HepG2 (cell line): ENCODE results near the gene KCNQ2. TPM values are rescaled to one million over a fixed set of nuclear protein-coding genes. Genes with fewer than 3 reads are reported as not detected.

Experiments
- ATAD3A ChIP-seq: sonication (generic); formaldehyde crosslinking; IDR thresholded peaks from 2 replicates; pipeline ENCODE4 v1.4.0; 2020; ENCODE audit warnings: missing genetic modification reagents
- ATRX ChIP-seq: sonication (generic); formaldehyde crosslinking; IDR thresholded peaks from 2 replicates; pipeline ENCODE4 v1.4.0; 2020; ENCODE audit warnings: missing genetic modification reagents, borderline replicate concordance
- CCAR2 ChIP-seq: fragments of 200-400 bp; formaldehyde crosslinking; optimal IDR thresholded peaks from 2 replicates; pipeline ENCODE3; 2018; ENCODE audit warnings: low read depth, mild to moderate bottlenecking, low read length, moderate library complexity
- ISL2 ChIP-seq: sonication (generic); formaldehyde crosslinking; IDR thresholded peaks from 2 replicates; pipeline ENCODE4 v1.5.0; 2020; ENCODE audit warnings: missing genetic modification reagents
- KMT2A ChIP-seq: sonication (generic); formaldehyde crosslinking; IDR thresholded peaks from 2 replicates; pipeline ENCODE4 v1.4.0; 2020; ENCODE audit warnings: missing genetic modification reagents
- NCOR1 ChIP-seq: fragments of 200-600 bp; sonication (generic); IDR thresholded peaks from 2 replicates; pipeline ENCODE4 v1.7.0; 2017; ENCODE audit warnings: antibody characterized with exemption, low read length, borderline replicate concordance
- NFKB2 ChIP-seq: sonication (generic); formaldehyde crosslinking; IDR thresholded peaks from 2 replicates; pipeline ENCODE4 v1.4.0; 2020; ENCODE audit warnings: missing genetic modification reagents, borderline replicate concordance
- NR3C1 ChIP-seq: sonication (generic); formaldehyde crosslinking; IDR thresholded peaks from 2 replicates; pipeline ENCODE4 v1.4.0; 2020; ENCODE audit warnings: missing genetic modification reagents
- PAWR ChIP-seq: sonication (generic); formaldehyde crosslinking; IDR thresholded peaks from 2 replicates; pipeline ENCODE4 v1.4.0; 2020; ENCODE audit warnings: missing genetic modification reagents, mild to moderate bottlenecking, borderline replicate concordance
- PITX1 ChIP-seq: sonication (generic); formaldehyde crosslinking; IDR thresholded peaks from 2 replicates; pipeline ENCODE4 v1.5.1; 2020; ENCODE audit warnings: mild to moderate bottlenecking, missing genetic modification reagents
- RXRB ChIP-seq: IDR thresholded peaks from 2 replicates; pipeline ENCODE4 v1.6.1; 2016; ENCODE audit warnings: borderline replicate concordance, missing genetic modification reagents, missing compliant biosample characterization
- WIZ ChIP-seq: sonication (generic); formaldehyde crosslinking; IDR thresholded peaks from 2 replicates; pipeline ENCODE4 v1.5.1; 2020; ENCODE audit warnings: mild to moderate bottlenecking, missing genetic modification reagents
- YY1 ChIP-seq: IDR thresholded peaks from 2 replicates; pipeline ENCODE4 v1.6.1; 2011; ENCODE audit warnings: low read length, low read depth, moderate library complexity, mild to moderate bottlenecking; ENCODE audit not compliant: insufficient read depth, insufficient replicate concordance
- ZNF143 ChIP-seq: sonication (generic); formaldehyde crosslinking; IDR thresholded peaks from 2 replicates; pipeline ENCODE4 v1.4.0; 2020; ENCODE audit warnings: missing genetic modification reagents
- ZNF180 ChIP-seq: sonication (generic); formaldehyde crosslinking; IDR thresholded peaks from 2 replicates; pipeline ENCODE4 v1.4.0; 2020; ENCODE audit warnings: low read depth, missing genetic modification reagents, borderline replicate concordance
- ZNF253 ChIP-seq: sonication (generic); formaldehyde crosslinking; IDR thresholded peaks from 2 replicates; pipeline ENCODE4 v1.8.0; 2022; ENCODE audit warnings: mild to moderate bottlenecking, missing genetic modification reagents, borderline replicate concordance
- ZNF260 ChIP-seq: sonication (generic); formaldehyde crosslinking; IDR thresholded peaks from 2 replicates; pipeline ENCODE4 v1.4.0; 2020; ENCODE audit warnings: missing genetic modification reagents, low read depth, mild to moderate bottlenecking, borderline replicate concordance
- ZNF430 ChIP-seq: sonication (generic); formaldehyde crosslinking; IDR thresholded peaks from 2 replicates; pipeline ENCODE4 v1.9.0; 2021; ENCODE audit warnings: mild to moderate bottlenecking, missing genetic modification reagents
- ZNF44 ChIP-seq: sonication (generic); formaldehyde crosslinking; IDR thresholded peaks from 2 replicates; pipeline ENCODE4 v1.5.1; 2020; ENCODE audit warnings: mild to moderate bottlenecking, missing genetic modification reagents
- ZNF501 ChIP-seq: sonication (generic); formaldehyde crosslinking; IDR thresholded peaks from 2 replicates; pipeline ENCODE4 v1.5.1; 2020; ENCODE audit warnings: mild to moderate bottlenecking, moderate library complexity, missing genetic modification reagents
- ZNF572 ChIP-seq: sonication (generic); formaldehyde crosslinking; IDR thresholded peaks from 2 replicates; pipeline ENCODE4 v1.5.1; 2020; ENCODE audit warnings: mild to moderate bottlenecking, missing genetic modification reagents
- ZSCAN29 ChIP-seq: sonication (generic); formaldehyde crosslinking; conservative IDR thresholded peaks from 2 replicates; pipeline ENCODE4 v1.4.0; 2020; ENCODE audit warnings: mild to moderate bottlenecking, missing genetic modification reagents
- polyA plus RNA-seq, 8 experiments: library from polyadenylated mRNA; depleted of rRNA in 3 of 8; stranded (reverse) in 7 of 8; unstranded in 1 of 8; fragments of >200 nt; fragmentation: Illumina TruSeq in 4 of 8; extraction: Trizol in 4 of 8; gene quantifications; 2 replicates each; pipeline versions ENCODE4 v1.2.1 to v1.2.3, GENCODE V29; 2011 to 2016; ENCODE audit warnings: low read depth in 4 of 8, missing spikeins in 1 of 8, mixed read lengths in 1 of 8; ENCODE audit not compliant: insufficient read depth in 1 of 8
- total RNA-seq, 5 experiments: library from RNA; depleted of rRNA; stranded (reverse); fragments of >200 nt; fragmentation: Illumina TruSeq; extraction: Trizol; gene quantifications; 2 replicates each; pipeline ENCODE4 v1.2.3, GENCODE V29; 2016; ENCODE audit warnings: low read depth in 1 of 5
- TF ChIP-seq, protein P1 (sequence below): IDR thresholded peaks from 2 replicates; pipeline ENCODE4 v1.6.1; 2016
- TF ChIP-seq, protein P2 (sequence below): sonication (generic); formaldehyde crosslinking; IDR thresholded peaks from 2 replicates; pipeline ENCODE4 v1.4.0; 2020; ENCODE audit warnings: missing genetic modification reagents, mild to moderate bottlenecking, borderline replicate concordance
- TF ChIP-seq, protein P3 (sequence below): sonication (generic); formaldehyde crosslinking; IDR thresholded peaks from 2 replicates; pipeline ENCODE4 v1.5.0; 2020; ENCODE audit warnings: missing genetic modification reagents

The KCNQ2 gene
- total and polyA plus RNA-seq, 2 of the 13 experiments (the other 11 are each of a cell fraction or from before 2014, with no cell fraction given): not detected

DNA sequence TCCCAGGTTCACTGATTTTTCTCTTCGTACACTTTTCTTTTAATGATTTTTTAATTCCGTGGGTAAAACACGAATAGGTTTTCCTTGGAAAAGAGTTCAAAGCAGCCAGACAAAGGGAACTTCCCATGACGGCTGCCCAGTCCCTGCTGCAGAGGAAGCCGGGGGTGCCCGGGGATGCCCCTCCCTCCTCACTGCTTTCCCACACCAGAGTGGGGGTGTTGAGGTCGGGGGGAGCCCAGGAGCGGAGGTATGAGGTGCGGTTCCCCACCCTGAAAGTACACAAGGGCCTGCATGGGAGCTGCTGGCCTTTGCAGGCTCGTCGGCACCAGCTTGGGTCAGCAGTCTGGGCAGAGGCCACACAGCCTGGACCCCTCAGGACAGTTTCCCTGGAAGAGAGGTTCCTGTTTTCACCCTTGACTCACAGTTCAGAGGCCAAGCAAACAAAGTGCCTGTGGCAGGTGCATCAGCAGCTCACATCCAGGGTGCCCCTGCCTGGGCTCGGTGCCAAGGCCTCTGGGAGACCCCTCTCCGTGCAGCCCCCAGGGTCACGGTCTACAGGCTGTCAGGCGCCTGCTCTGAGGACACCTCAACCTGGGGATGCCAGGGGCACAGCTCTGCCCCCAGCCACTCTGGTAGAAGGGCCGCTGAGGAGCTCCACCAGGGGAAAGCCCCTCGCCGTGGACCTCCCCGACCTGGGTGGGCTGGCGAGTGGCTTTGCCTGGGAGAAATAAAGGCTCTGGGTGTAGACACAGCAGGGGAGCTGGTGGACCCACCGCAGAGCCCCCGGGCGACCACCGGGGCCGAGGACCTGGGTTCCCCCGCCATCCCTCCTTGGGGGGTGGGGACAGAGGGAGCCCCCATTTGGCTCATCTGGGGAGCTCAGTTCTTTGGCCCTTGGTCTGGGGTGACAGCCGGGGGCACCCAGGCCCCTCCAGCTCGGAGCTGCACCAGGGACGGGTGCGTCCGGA lies 95.9 kb downstream of the KCNQ2 start (continued):
- TF ChIP-seq, protein P1, sequence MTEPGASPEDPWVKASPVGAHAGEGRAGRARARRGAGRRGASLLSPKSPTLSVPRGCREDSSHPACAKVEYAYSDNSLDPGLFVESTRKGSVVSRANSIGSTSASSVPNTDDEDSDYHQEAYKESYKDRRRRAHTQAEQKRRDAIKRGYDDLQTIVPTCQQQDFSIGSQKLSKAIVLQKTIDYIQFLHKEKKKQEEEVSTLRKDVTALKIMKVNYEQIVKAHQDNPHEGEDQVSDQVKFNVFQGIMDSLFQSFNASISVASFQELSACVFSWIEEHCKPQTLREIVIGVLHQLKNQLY (CRISPR knock-in tag): no peak
- TF ChIP-seq ATAD3A (no peak), CCAR2 (no peak), PAWR (CRISPR knock-in tag) (no peak), NFKB2 (no peak; the same call in 1 of the 2 replicates), ZNF501 (0 out of 2 replicates have a peak, but pooled peaks have one; percentile 31), ATRX (CRISPR knock-in tag) (no peak), NCOR1 (no peak), ZNF44 (CRISPR knock-in tag) (no peak), ZNF143 (CRISPR knock-in tag) (no peak), ZNF180 (CRISPR knock-in tag) (no peak), RXRB (CRISPR knock-in tag) (no peak), ISL2 (CRISPR knock-in tag) (no peak), ZNF572 (CRISPR knock-in tag) (no peak), ZNF260 (CRISPR knock-in tag) (no peak), ZNF253 (CRISPR knock-in tag) (no peak), WIZ (CRISPR knock-in tag) (no peak), KMT2A (CRISPR knock-in tag) (no peak), YY1 (no peak), ZSCAN29 (CRISPR knock-in tag) (no peak), ZNF430 (CRISPR knock-in tag) (no peak), NR3C1 (CRISPR knock-in tag) (no peak), PITX1 (CRISPR knock-in tag) (no peak; the same call in 1 of the 2 replicates)
- TF ChIP-seq, protein P2, sequence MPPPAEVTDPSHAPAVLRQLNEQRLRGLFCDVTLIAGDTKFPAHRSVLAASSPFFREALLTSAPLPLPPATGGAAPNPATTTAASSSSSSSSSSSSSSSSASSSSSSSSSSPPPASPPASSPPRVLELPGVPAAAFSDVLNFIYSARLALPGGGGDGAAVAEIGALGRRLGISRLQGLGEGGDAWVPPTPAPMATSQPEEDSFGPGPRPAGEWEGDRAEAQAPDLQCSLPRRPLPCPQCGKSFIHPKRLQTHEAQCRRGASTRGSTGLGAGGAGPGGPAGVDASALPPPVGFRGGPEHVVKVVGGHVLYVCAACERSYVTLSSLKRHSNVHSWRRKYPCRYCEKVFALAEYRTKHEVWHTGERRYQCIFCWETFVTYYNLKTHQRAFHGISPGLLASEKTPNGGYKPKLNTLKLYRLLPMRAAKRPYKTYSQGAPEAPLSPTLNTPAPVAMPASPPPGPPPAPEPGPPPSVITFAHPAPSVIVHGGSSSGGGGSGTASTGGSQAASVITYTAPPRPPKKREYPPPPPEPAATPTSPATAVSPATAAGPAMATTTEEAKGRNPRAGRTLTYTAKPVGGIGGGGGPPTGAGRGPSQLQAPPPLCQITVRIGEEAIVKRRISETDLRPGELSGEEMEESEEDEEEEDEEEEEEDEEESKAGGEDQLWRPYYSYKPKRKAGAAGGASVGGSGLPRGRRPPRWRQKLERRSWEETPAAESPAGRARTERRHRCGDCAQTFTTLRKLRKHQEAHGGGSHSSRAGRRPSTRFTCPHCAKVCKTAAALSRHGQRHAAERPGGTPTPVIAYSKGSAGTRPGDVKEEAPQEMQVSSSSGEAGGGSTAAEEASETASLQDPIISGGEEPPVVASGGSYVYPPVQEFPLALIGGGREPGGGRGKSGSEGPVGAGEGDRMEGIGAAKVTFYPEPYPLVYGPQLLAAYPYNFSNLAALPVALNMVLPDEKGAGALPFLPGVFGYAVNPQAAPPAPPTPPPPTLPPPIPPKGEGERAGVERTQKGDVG (CRISPR knock-in tag): no peak
- TF ChIP-seq, protein P3, sequence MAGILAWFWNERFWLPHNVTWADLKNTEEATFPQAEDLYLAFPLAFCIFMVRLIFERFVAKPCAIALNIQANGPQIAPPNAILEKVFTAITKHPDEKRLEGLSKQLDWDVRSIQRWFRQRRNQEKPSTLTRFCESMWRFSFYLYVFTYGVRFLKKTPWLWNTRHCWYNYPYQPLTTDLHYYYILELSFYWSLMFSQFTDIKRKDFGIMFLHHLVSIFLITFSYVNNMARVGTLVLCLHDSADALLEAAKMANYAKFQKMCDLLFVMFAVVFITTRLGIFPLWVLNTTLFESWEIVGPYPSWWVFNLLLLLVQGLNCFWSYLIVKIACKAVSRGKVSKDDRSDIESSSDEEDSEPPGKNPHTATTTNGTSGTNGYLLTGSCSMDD (CRISPR knock-in tag): no peak
